Measurements from ENCODE around the gene GRPEL1.

DNA sequence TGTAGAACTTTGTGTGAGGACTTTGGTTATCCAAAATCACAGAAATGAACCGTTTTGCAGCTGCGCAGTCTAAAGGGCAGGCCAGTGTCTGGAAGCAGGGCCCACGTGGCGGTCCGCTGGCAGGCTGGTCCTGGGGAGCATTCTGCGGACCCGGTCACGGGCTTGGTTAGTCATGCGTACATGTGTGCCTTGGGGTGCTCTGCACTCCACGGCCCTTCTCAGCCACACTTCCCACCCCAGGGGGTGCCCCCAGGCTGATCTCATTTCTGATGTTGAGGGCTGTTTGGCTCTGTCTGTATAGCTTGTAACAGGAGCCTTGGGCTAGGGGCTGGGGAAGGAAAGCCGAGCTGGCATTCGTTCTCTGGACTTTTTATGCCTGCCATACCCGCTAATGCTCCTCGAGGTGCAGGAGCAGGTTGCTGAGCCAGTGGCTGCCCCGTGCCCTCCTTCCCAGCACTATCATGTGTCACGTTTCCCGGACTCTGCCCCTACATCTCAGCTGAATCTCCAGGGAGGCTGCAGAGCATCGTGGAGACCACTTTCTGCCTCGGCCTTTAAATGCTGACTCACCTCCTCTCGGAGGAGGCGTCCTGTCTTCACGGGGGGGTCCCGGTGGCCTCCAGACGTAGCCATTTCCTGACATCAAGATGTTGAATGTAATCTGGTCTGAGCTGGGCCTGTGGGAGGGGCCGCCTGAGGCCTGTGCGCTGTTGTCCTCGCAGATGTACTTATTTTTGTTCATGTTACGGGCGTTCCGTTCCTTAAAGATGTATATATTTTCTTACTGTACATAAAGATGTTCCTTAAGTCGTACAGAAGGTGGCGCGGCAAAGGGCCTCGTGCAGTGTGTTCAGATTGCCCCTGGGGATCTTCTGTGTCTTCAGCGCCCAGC lies 36.1 kb downstream of the GRPEL1 start:
- TF ChIP-seq, protein P1, sequence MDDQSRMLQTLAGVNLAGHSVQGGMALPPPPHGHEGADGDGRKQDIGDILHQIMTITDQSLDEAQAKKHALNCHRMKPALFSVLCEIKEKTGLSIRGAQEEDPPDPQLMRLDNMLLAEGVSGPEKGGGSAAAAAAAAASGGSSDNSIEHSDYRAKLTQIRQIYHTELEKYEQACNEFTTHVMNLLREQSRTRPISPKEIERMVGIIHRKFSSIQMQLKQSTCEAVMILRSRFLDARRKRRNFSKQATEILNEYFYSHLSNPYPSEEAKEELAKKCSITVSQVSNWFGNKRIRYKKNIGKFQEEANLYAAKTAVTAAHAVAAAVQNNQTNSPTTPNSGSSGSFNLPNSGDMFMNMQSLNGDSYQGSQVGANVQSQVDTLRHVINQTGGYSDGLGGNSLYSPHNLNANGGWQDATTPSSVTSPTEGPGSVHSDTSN (IDR thresholded peaks at IDR 0.05; ENCODE audit: insufficient replicate concordance, low read depth, low read length), result no peak
- no peak for TF ChIP-seq ZZZ3 (IDR thresholded peaks at IDR 0.05; ENCODE audit: control insufficient read depth, insufficient read length, low read depth)
- TF ChIP-seq POLR2A (IDR thresholded peaks at IDR 0.05; ENCODE audit: low read depth, low read length), result no peak
- TF ChIP-seq EZH2 (IDR thresholded peaks at IDR 0.05; ENCODE audit: borderline replicate concordance, control insufficient read depth, low read depth, low read length), result no peak
- no peak for TF ChIP-seq KDM1A (IDR thresholded peaks at IDR 0.05; ENCODE audit: borderline replicate concordance)
- TF ChIP-seq CBFB (IDR thresholded peaks at IDR 0.05; ENCODE audit: low read depth), result no peak
- no peak for TF ChIP-seq MXI1 (IDR thresholded peaks at IDR 0.05; ENCODE audit: low read depth, low read length)
- TF ChIP-seq NFYB (IDR thresholded peaks at IDR 0.05; ENCODE audit: insufficient read depth, low read depth, low read length), result no peak
